ENCODE results near the gene CECR2. TPM values are rescaled to one million over a fixed set of nuclear protein-coding genes. Genes with fewer than 3 reads are reported as not detected.

The CECR2 gene
- total RNA-seq, 6 donors from 2014 or later: 5.8 to 35.6 (median 11.6) TPM

- DNase-seq: no peak
- H3K36me3 ChIP-seq: no peaks in the 10 kb centered on the region
- no peak overlapping the region for H3K27ac ChIP-seq
- TF ChIP-seq POLR2AphosphoS5 (IDR thresholded peaks at IDR 0.05) (no peak), POLR2A (IDR thresholded peaks at IDR 0.05) (no peak), CTCF (IDR thresholded peaks at IDR 0.05) (no peak), EP300 (IDR thresholded peaks at IDR 0.05) (no peak)
- ATAC-seq (ENCODE audit: low FRiP score in 2 of 2): no peak
- H3K27me3 ChIP-seq: peaks cover 0 to 20% (median 9%) of the 10 kb centered on the region in 4 donors
- H3K4me1 ChIP-seq: peaks cover 0 to 31% (median 8%) of the 10 kb centered on the region in 4 donors
- H3K4me3 ChIP-seq: no peak overlapping the region
- WGBS, 2 donors: 72 to 75% methylated on average over 4 of the region's 4 CpGs
- no peaks in the 10 kb centered on the region for H3K9me3 ChIP-seq
Observed at GRCh38 chr22:17373855-17374254, 4.6 kb downstream of the CECR2 start.

- Histone ChIP-seq H3K4me1 (peaks cover 4 to 14% (median 7%) of the 10 kb centered on the region in 4 donors), H3K27me3 (peaks cover 0 to 1% (median 0%) of the 10 kb centered on the region in 4 donors), H3K36me3 (no peaks in the 10 kb centered on the region), H3K27ac (no peak overlapping the region), H3K4me3 (no peak overlapping the region), H3K9me3 (no peaks in the 10 kb centered on the region)
- WGBS, 2 donors: 85 to 92% methylated on average over 10 to 11 of the region's 11 CpGs
- DNase-seq: no peak
- no peak for ATAC-seq (ENCODE audit: low FRiP score in 2 of 2)
- no peak for TF ChIP-seq EP300 (IDR thresholded peaks at IDR 0.05)
- no peak for TF ChIP-seq POLR2A (IDR thresholded peaks at IDR 0.05)
- TF ChIP-seq POLR2AphosphoS5 (IDR thresholded peaks at IDR 0.05): no peak
- no peak for TF ChIP-seq CTCF (IDR thresholded peaks at IDR 0.05)
Observed at GRCh38 chr22:17375914-17376614, 6.8 kb downstream of the CECR2 start.

GRCh38 chr22:17376950-17377349, 7.7 kb downstream of the CECR2 start:
- 76 to 77% methylated on average over 1 of the region's 1 CpG for WGBS, 2 donors
- Histone ChIP-seq H3K4me3 (no peak overlapping the region), H3K9me3 (no peaks in the 10 kb centered on the region), H3K4me1 (peaks cover 1 to 21% (median 4%) of the 10 kb centered on the region in 4 donors), H3K27ac (no peak overlapping the region), H3K27me3 (no peaks in the 10 kb centered on the region), H3K36me3 (no peaks in the 10 kb centered on the region)
- no peak for ATAC-seq (ENCODE audit: low FRiP score in 2 of 2)
- TF ChIP-seq EP300 (IDR thresholded peaks at IDR 0.05): no peak
- no peak for TF ChIP-seq CTCF (IDR thresholded peaks at IDR 0.05)
- no peak for TF ChIP-seq POLR2AphosphoS5 (IDR thresholded peaks at IDR 0.05)
- TF ChIP-seq POLR2A (IDR thresholded peaks at IDR 0.05): no peak
- no peak for DNase-seq

GRCh38 chr22:17379944-17380343, 10.7 kb downstream of the CECR2 start:
- Histone ChIP-seq H3K4me3 (no peak overlapping the region), H3K4me1 (peaks cover 0 to 21% (median 4%) of the 10 kb centered on the region in 4 donors), H3K36me3 (no peaks in the 10 kb centered on the region), H3K9me3 (no peaks in the 10 kb centered on the region), H3K27me3 (no peaks in the 10 kb centered on the region), H3K27ac (no peak overlapping the region)
- no peak for DNase-seq
- ATAC-seq (ENCODE audit: low FRiP score in 2 of 2): no peak
- 61 to 78% methylated on average over 2 of the region's 2 CpGs for WGBS, 2 donors
- TF ChIP-seq EP300 (IDR thresholded peaks at IDR 0.05) (no peak), CTCF (IDR thresholded peaks at IDR 0.05) (no peak), POLR2AphosphoS5 (IDR thresholded peaks at IDR 0.05) (no peak), POLR2A (IDR thresholded peaks at IDR 0.05) (no peak)

Measured in upper lobe of left lung (tissue), 6 donors.